Measurements from ENCODE around the gene PTGDS.

The PTGDS gene

GRCh38 chr9:137011907-137012675 lies 34.8 kb downstream of the PTGDS start:
- no peak for DNase-seq

DNA sequence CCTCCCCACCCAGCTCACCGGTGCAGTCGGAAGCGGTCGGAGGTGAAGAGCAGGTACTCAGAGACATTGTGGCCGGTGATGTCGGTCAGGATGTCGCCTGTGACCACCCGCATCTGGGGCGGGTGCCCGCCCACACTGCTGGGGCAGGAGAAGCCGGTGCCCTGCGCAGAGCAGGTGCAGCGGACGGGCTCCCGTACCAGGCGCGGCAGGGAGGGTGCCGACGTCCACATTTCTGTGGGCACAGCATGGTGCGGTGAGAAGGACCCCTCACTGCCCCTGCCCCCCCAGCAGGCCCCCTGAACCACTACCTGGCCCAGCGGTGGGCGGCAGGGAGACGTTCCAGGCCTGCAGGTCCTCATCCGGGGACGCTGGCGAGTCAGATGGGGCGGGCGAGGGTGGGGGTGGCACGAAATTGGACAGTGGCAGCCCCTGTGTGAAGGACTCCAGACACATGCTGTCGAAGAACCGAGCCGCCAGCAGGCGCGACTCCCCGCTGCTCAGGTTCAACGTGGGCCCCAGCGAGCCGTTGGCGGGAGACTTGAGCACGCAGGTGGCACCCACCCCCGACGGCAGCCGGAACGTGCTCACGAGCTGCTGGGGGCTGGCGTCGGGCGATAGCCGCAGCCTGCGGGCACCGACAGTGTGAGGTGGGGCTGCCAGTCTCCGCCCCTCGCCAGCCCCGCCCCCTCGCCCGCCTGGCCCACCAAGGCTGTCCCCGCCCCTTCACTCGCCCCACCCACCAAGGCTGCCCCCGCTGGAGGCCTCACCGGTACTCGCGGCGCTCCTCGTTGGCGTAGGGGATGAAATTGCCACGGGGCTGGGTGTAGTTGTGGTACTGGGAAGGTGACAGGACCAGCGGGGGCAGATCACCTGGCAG lies 35.6 kb downstream of the PTGDS start:
- DNase-seq, result no peak

DNA sequence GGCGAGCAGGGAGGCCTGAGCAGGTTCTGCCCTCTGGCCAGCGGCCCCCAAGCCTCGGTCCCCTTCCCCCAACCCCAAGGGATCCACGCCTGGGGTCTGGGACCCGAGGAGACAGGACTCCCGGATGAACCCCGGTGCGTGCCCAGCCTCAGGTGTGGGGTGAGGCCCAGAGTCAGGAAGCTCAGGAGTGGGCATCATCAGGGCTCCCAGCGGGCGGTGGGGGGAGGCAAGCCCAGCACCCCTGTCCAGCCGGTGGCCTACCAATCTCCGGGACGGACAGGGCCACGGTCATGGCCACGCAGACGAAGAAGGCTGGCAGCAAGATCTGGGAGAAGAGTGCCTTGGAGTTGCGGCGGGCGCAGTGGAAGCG lies 36.3 kb downstream of the PTGDS start:
- no peak for DNase-seq

GRCh38 chr9:137014166-137014565 lies 36.9 kb downstream of the PTGDS start:
- DNase-seq, result no peak

- no peak for DNase-seq
Measured at GRCh38 chr9:137014776-137015539, 37.7 kb downstream of the PTGDS start.

DNA sequence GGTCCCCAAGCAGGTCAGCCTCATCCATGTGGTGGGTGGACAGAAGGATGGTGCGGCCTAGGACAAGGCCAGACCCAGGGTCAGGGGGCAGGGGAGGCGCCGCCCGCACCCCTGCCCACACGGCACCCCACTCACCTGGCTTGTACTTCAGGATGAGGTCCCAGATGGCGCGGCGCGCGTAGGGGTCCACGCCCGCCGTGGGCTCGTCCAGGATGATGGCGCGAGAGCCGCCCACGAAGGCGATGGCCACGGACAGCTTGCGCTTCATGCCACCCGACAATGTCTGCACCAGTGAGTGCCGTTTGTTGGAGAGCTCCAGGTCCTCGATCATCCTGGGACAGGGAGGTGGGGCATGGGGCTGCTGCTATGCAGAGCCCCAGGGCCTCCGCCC lies 38.2 kb downstream of the PTGDS start:
- DNase-seq, result no peak

DNA sequence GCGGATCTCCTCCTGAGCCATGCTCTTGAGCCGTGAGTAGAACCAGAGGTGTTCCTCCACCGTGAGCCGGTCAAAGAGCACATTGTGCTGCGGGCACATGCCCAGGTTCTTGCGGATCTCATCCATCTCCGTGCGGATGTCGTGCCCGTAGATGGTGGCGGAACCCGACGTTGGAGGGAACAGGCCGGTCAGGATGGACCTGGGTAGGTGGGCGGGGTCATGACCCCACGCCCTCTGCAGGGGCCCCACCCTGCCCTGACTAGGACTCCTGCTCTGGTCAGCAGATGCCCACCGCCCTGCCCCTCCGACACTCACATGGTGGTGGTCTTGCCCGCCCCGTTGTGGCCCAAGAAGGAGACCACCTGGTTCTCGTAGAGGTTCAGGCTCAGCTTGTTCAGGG lies 38.7 kb downstream of the PTGDS start:
- no peak for DNase-seq

- DNase-seq, result no peak
Measured at GRCh38 chr9:137016436-137016835, 39.1 kb downstream of the PTGDS start.

DNA sequence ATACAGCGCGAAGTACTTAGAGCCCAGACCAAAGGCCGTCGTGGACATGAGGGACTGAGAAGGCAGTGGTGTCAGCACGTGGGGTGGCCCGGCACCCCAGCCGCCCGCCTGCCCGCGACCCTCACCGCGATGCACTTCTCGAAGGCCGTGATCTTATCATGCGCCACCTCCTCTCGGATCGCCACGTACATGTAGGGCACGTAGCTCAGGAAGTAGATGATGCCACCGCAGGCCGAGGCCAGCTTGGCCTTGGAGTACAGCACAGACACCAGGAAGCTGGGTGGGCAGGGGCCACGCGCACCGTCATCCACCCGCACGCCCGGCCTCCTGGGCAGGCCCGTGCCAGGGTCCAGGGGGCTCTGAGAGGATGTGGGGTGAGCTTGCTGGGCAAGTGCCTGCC lies 39.8 kb downstream of the PTGDS start:
- DNase-seq, result no peak

- DNase-seq, result no peak
Measured at GRCh38 chr9:137017791-137018497, 40.6 kb downstream of the PTGDS start.

GRCh38 chr9:137018761-137019559 lies 41.7 kb downstream of the PTGDS start:
- DNase-seq, result no peak

- no peak for DNase-seq
Measured at GRCh38 chr9:137019891-137020683, 42.8 kb downstream of the PTGDS start.

- no peak for DNase-seq
Measured at GRCh38 chr9:137020771-137021567, 43.7 kb downstream of the PTGDS start.

DNA sequence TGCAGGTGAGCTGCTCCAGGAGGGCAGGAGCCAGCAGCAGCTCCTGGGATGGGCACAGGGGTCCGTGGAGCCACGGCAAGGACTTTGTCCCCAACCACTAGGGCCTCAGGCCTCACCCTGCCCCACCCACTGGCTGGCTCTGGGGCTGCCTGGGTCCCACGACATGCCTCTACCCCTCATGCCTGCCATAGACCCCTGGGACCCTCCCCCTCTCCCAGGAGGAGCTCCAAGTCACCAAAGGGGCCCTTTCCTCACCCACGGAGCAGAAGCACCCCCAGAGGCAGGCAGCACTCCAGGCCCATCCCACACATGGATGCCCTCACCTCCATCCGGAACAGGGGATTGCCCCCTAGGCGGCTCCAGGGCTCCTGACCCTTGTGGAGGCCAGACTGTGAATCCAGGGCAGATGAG lies 44.3 kb downstream of the PTGDS start:
- no peak for DNase-seq

- DNase-seq, result no peak
Measured at GRCh38 chr9:137021979-137022661, 44.8 kb downstream of the PTGDS start.

GRCh38 chr9:137022662-137023008 lies 45.3 kb downstream of the PTGDS start:
- DNase-seq, result no peak

DNA sequence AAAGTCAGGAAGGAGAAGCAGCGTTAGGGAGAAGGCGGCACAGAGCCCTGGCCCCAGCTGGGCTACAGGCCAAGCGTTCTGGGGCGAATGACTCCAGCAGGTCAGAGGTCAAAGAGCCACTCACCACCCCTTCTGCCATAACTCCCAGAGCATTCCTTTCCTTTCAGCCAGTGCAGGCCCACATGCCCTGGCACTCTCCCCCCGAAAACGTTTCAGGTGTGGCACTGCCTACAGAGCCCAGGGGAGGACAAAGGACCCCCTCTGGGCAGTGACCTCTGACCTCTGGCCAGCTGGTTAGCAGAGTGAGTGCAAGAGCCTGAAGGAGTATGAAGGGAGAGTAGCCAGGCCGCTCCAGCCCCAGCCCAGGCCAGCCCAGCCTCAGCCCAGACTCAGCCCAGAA lies 45.9 kb downstream of the PTGDS start:
- no peak for DNase-seq

DNA sequence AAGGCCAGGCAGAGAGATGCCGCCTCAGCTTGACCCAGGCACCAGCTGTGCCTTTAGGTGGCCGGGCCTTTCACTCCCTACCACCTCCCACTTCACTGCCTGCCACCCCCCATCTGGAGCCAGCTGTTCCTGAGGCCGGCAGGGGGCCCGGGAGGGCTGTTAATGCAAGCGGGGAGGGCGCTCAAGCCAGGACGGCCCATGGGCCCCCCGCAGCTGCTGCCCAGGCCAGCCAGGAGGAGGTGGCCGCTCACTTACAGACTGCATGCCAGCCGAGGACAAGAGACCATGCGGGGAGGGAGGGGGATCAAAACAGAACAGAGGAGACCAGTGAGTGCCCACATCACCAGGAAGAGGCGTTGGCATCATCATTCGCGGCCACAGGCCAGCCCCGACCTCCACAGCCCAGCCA lies 46.3 kb downstream of the PTGDS start:
- DNase-seq, result no peak

DNA sequence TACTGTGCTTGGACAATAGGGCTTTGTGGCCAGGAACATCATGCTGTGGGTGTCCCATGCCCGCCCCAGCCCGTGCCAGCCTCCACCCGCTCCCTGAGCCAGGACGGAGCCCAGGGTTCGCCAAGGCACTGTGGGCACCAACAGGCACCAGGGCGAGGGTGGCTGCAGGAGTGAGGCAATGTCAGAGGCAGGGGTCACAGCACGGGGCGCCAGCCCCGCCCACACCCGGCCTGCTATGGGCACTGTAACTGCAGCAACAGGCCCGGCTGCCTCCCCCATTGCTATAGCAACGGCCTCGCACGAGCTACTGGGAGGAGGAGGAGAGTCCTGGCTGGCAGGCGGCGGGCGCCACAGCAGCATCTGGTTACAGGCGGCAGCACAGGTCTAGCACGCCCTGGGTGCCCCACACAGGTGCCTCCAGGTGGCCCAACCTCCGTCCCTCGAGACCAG lies 48.2 kb downstream of the PTGDS start:
- peak; percentile 81 for DNase-seq

- DNase-seq, result no peak
Measured at GRCh38 chr9:137026384-137026783, 49.1 kb downstream of the PTGDS start.
